H7 (cell line): Measurements from ENCODE around the gene JPH3. TPM values are rescaled to one million over a fixed set of nuclear protein-coding genes. Genes with fewer than 3 reads are reported as not detected.

ENCODE experiments used
- DNase-seq: peaks from one replicate; pipeline ENCODE4 v3.0.0; 2012
- H3K27me3 ChIP-seq: 2 replicates; pipeline ENCODE4 v1.6.0; 2011; ENCODE audit warnings: mild to moderate bottlenecking, low read length; ENCODE audit not compliant: control insufficient read depth, insufficient read depth
- H3K36me3 ChIP-seq: replicated peaks from 2 replicates; pipeline ENCODE4 v1.5.1; 2011; ENCODE audit warnings: low read length; ENCODE audit not compliant: control insufficient read depth, insufficient read depth
- H3K4me3 ChIP-seq: 2 replicates; pipeline ENCODE4 v1.5.1; 2011; ENCODE audit warnings: low read depth, mild to moderate bottlenecking, control low read depth, low read length, moderate library complexity; ENCODE audit not compliant: insufficient read depth
- total RNA-seq: library from RNA; depleted of rRNA; stranded (reverse); fragments of >200 nt; shearing (Covaris generic); gene quantifications from 2 replicates; pipeline ENCODE4 v1.2.3, GENCODE V29; 2014; rRNA removed

The JPH3 gene
- total RNA-seq, 1 experiment from 2014 or later: 24.0 TPM

DNA sequence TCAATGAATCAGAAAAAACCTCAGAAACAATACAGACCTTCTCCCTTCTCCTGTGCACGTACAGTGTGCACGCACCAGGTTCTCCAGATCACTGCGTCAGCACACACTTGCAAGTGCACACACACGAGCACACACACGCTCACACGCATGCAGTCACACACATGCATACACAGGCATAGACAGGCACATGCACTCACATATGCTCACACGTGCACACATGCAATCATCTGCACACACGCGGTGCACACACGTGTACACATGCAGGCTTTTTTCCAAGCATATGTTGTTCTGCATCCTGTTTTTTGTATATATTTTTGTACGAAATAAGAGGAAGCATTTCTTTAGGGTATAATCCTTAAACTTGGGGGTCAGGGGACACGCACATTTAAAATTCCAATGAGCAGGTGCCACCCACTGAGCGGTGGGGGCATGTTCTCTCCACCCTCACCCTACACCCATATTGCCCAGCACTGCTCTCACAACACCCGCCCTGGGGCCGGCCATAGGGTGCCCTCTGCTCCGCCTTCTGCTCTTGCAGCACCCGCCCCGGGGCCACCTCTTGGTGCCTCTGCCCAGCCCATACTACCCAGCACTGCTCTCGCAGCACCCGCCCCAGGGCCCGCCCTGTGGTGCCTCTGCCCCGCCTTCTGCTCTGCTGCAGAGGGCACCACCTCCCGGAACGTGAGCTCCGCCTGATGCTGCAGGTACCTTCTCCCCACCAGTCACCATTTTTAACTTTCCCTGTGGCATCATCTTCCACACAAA lies 142.6 kb downstream of the JPH3 start:
- Histone ChIP-seq H3K4me3 (no peak overlapping the region), H3K27me3 (no peaks in the 10 kb centered on the region), H3K36me3 (peaks cover 34% of the 10 kb centered on the region)
- peak; percentile 55 for DNase-seq

DNA sequence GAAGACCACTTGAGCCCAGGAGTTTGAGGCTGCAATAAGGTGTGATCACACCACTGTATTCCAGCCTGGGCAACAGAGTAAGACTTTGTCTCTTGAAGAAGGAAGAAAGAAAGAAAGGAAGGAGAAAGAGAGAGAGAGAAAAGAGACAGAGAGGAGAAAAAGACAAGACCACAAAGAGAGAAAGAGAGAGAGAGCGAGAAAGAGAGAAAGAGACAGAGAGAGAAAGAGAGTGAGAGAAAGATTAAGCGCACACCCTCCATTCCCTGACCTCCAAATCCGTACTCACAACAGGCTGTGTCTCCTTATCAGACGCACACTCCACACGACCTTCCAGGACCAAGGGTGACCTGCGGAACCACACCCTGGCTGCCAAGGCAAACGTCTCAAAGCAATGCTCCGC lies 143.9 kb downstream of the JPH3 start:
- no peak overlapping the region for H3K4me3 ChIP-seq
- H3K27me3 ChIP-seq: no peaks in the 10 kb centered on the region
- peaks cover 34% of the 10 kb centered on the region for H3K36me3 ChIP-seq
- DNase-seq: no peak

Other genes with a start within 250 kb of the JPH3 start
- gene FBXO31, start 218.7 kb upstream of the JPH3 start, total RNA-seq: 24.4 and 27.6 TPM in 2 replicates
- 15.8 and 20.1 TPM in 2 replicates for gene MAP1LC3B, start 210.2 kb upstream of the JPH3 start, total RNA-seq
- 12.2 and 13.3 TPM in 2 replicates for gene ZCCHC14, start 109.5 kb upstream of the JPH3 start, total RNA-seq
- 29.6 and 32.4 TPM in 2 replicates for gene KLHDC4, start 163.5 kb downstream of the JPH3 start, total RNA-seq